T47D (cell line): ENCODE results near the gene MDN1.

Source experiments
- DNase-seq, 2 experiments: peaks; one replicate each; pipeline versions ENCODE4 v3.0.0 to v3.0.0-alpha.2; 2011 to 2012; ENCODE audit warnings: low read depth in 1 of 2, low spot score in 1 of 2
- JUND ChIP-seq: IDR thresholded peaks from 2 replicates; pipeline ENCODE4 v1.6.1; 2012; ENCODE audit warnings: low read depth
- in situ Hi-C: cut with HindIII; loops from 2 replicates; pipeline ENCODE4 v1.10.0; 2016; ENCODE audit warnings: low sequenced_read_pairs, low pct_unique_long_range_greater_than_20kb

The MDN1 gene

DNA sequence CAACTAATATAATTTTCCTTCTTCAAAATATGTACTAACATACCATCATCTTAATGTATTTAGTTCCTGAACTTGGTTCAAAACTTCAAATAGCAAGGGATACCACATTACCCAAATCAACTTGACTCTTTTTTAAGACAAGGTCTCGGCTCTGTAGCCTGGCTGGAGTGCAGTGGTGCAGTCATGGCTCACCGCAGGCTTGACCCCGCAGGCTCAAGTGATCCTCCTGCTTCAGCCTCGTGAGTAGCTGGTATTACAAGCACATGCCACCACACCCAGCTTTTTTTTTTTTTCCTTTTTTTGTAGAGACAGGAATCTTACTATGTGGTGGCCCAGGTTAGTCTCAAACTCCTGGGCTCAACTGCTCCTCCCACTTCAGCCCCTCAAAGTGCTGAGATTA lies 125.2 kb downstream of the MDN1 start:
- in situ Hi-C loops, result no loop called here
- TF ChIP-seq JUND, result no peak

DNA sequence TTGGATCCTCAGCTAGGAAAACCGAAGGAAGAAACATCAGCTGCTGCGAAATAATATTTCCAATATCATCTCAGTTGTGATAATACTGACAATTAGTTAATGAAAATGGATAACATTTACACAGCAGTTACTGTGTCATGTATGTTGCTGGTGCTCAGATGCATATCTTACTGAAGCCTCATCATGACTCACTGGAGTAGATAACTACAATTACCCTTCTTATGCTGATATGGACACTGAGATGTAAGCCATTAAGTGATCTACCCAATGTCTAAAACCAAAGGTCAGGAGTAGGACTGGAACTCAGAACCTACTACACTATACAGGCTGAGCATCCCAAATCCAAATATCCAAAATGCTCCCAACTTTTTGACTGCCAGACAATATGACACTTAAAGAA lies 126.4 kb downstream of the MDN1 start:
- in situ Hi-C loops, result no loop called here
- DNase-seq, result no peak
- no peak for TF ChIP-seq JUND

More for the DNA sequence above, 125.2 kb downstream of the MDN1 start:
- DNase-seq, result no peak

DNA sequence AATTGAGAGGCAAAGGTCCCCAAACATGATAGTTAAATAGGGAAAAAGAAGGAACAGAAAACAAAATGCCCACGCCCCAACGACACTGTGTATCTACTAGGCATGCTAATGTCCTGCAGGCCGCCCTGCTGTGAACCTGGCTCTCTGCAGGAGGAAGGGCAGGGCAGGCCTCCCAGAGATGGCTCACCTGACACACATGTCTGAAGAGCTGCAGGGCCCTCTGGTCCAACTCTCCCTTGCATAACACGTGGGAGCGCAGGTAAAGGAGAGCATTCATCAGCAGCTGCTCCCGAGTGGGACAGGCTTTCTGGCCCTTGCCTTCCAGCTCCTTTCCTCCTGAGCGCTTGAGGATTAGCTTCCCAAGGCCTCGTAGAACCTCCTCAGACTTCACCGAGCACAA lies 127.3 kb downstream of the MDN1 start:
- in situ Hi-C loops, result no loop called here
- no peak for DNase-seq
- TF ChIP-seq JUND, result no peak

DNA sequence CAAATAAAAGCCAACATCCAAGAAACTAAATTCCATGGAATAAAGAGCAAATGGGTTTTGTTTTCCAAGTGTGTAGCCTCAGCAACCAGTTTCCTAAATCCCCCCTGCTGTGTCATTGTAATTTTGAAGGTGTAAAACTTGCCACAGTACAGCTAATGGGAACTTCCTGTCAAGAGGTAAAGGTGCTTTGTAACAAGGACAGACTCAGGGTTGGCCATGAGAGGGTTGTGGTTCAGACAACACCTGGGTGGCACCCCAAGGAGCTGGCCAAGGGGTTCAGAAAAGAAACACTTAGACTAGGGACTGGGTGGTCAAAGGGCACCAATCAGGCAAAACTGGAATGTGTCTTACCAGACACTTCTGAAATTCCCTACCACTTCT lies 128.7 kb downstream of the MDN1 start:
- no peak for DNase-seq
- no peak for TF ChIP-seq JUND
- in situ Hi-C loops, result no loop called here

DNA sequence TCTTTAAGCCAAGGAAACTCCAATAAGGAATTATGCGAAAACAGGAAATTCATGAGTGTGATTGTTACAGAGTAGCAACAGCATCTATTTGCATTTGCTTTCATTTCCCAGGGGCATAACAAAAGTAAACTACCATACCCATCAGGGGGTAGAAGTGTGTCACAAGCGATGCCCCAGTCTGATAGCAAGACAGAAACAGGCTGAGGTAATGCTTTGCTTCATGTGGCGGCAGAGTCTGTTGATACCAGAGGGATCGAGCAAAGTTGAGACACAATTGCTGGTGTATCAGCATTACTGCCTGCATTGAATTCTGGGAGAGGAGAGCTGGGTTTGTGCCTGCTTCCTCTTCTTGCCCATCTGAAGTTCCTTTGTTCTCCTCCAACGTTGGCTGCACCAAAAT lies 129.9 kb downstream of the MDN1 start:
- TF ChIP-seq JUND, result no peak
- in situ Hi-C loops, result no loop called here
- no peak for DNase-seq

DNA sequence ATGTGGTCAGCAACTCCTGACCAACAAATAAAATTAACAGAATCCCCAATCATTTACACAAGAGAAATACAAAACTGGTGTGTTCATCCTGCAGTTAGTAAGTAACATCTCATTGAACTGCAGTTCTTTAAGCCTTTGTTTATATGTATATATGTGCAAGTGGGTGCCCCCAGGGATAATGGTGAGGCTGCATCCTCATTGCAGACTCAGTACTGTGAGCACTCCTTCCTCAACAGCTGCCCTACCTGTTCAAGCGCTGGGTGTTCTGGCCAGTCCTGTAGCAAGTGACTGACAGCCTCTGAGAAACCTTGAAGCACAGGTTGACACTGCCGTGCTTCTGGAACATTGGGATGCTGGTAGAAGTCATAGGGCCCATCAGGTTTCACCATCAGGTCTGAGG lies 131.3 kb downstream of the MDN1 start:
- in situ Hi-C loops, result no loop called here
- DNase-seq, result no peak
- TF ChIP-seq JUND, result no peak

DNA sequence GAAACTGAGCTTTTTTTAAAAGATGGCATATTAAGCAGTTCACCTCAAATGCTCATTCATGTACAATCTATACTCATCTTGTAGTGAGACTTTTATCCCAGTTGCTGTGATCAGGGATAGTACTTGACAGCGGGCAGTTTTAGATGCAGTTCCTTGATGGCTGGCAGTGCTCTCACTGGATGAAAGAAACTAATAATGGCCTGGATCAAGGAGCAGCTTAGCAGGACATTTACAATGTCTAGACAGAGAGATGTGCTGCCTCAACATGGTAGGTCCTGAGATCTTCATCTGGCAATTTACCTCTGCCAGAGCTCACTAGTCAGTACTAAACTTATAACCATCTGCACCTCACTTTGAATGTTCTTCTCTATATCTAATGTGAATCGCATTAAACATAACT lies 134.3 kb downstream of the MDN1 start:
- DNase-seq, result no peak
- TF ChIP-seq JUND, result no peak
- in situ Hi-C loops, result no loop called here

DNA sequence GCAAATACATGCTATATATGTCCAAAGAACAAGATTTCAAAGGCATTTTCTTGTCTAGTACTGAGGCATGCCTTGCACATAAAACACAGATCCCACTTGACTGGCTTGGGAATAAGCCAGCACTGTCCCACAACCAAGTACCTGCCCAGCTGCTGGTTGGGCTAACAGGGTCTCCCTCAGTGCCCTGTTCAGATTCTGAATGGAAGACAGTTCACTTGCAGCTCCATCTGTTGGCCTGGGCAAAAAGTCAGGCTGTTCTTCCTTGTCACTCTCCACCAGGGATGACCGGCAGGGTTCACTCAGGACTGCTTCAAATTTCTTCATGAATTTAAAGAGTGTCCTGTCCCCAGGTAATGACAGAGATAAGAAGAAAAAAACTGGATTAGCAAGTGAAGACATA lies 136.6 kb downstream of the MDN1 start:
- TF ChIP-seq JUND, result no peak
- in situ Hi-C loops, result no loop called here
- DNase-seq, result no peak

DNA sequence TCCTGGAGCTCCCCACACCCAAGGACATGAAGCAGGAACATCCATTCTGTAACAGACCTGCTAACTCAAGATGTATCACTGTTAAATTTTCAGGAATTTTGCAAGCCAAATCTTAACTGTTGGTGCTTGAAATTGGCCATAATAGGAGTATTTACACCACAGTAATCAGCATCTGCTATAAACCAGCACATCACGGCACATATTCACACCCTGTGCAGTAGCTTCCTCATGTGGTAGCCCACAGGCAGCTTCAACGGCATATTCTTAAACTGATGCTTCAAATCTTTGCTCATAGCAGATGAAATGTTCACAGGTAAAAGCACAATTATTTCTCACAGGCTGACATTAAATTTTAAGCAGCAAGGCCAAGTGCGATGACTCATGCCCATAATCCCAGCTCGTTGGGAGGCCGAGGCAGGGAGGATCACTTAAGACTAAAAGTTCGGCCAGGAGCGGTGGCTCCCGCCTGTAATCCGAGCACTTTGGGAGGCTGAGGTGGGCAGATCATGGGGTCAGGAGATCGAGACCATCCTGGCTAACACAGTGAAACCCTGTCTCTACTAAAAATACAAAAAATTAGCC lies 137.5 kb downstream of the MDN1 start:
- DNase-seq, result no peak
- no peak for TF ChIP-seq JUND
- in situ Hi-C loops, result no loop called here

DNA sequence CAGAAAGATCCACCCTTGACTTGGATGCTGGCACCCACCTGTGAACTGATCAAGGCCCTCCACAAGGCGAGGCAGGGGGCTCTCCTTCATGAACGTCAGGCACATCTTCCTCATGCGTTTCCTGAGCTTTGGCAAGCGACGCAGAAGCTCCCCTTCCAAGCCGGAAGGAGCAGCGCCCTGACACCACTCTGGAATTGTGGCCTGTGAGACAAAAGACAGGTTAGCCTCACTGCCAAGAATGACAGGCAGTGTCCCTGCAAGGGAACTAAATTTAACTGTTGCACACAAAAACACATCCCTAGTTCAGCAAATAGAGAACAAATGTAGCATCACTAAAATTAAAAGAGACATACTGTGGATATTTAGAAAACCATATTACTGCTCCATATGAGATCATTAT lies 139.0 kb downstream of the MDN1 start:
- no peak for TF ChIP-seq JUND
- in situ Hi-C loops, result no loop called here
- no peak for DNase-seq

DNA sequence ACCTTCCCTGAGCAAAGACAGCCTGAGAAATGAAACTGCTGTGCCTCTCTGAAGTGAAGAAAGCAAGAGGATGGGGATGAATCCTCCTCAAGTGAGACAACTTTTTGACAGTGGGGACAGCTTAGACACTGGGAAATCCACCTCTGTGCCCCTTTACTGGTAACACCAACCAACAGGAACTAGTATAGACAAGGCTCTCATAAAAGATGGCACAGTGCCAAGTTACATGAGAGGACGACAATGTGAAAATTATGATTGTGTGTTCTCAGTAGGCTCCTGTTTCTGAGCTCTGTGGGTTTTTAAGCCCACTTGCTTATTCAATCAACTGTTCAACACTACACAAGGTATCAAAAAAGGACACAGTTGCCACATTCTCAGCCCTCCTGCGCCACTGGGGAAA lies 139.4 kb downstream of the MDN1 start:
- peak in 1 of 2 experiments; percentile 2 for DNase-seq
- no peak for TF ChIP-seq JUND
- in situ Hi-C loops, result no loop called here

DNA sequence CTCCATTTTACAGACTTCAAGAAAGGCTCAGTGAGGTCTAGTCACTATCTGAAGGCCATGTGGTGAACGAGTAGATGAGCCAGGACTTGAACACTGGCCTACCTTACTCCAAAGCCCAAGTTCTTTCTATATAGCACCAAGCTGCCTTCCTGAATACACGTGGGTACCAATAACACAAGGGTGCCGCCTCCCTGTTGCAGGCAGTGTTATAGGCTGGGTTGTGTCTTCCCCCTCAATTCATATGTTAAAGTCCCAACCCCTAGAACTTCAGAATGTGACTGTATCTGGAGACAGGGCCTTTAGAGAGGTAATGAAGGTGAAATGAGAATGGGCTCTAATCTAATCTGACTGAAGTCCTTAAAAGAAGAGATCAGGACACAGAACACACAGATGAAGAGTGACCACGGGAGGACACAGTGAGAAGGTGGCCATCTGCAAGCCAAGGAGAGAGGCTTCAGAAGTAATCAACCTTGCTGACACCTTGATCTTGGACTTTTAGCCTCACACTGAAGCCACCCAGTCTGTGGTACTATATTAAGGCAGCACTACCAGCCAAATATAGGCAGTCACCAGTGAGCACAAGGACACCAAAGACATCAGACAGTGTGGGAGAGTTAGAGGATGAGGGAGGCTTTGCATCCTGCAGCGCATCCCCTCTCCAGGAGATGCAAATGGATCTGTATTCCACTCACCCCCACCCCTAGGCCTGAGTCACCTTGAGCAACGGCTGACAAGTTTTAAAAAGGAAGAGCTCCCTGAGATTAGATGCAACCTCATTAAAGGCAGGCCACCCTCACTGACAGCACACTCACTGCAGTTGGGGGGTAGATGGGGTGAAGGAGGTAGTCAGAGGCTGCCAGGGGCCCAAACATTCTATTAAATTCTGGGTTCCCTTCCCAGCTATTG lies 140.1 kb downstream of the MDN1 start:
- TF ChIP-seq JUND, result no peak
- no peak for DNase-seq
- in situ Hi-C loops, result no loop called here

DNA sequence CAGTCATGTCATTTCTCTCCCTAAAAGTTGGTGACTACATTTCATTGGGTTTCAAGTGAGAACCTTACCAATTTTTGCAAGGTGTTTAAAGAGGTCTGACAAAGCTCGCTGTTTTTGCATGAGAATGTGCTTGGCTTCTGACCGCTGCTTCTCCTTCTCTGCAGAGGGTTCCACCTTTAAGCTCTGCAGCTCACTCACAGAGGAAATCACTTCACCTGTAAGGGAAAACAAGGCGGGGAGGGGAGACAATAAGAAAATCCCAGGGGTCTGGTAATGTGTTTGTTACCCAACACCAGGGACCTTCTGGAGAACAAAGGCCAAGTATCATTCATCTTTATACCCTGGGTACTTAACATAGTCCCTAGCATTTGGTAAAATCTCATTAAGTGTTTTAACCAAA lies 141.1 kb downstream of the MDN1 start:
- in situ Hi-C loops, result no loop called here
- no peak for DNase-seq

More for the DNA sequence above, 141.1 kb downstream of the MDN1 start:
- TF ChIP-seq JUND, result no peak
